ENCODE results near the gene PTPRR. TPM values are rescaled to one million over a fixed set of nuclear protein-coding genes. Genes with fewer than 3 reads are reported as not detected.

The PTPRR gene
- total and polyA plus RNA-seq, 2 of the 4 experiments (the other 2 are of a cell fraction): 0.18 to 0.21 TPM

- H2AK9ac ChIP-seq (replicated peaks; ENCODE audit: low read depth, low read length, poor library complexity): no peak overlapping the region
- peak overlapping the region; percentile 7; the same call in 1 of the 2 replicates for H3K18ac ChIP-seq (ENCODE audit: low read depth, low read length)
- in situ Hi-C loops (cut with MboI; ENCODE audit: low sequenced_read_pairs): no loop called here
- ChIA-PET POLR2A (ENCODE audit: unreplicated experiment) (no interaction called here), CTCF (no interaction called here)
- H4K91ac ChIP-seq (ENCODE audit: insufficient read depth, low read depth, low read length): no peak overlapping the region
- intact Hi-C loops (cut with micrococcal nuclease): no loop called here
- ATAC-seq (ENCODE audit: low read depth) (no peak), DNase-seq (peak; percentile 85)
- dilution Hi-C loops (cut with HindIII; ENCODE audit: low sequenced_read_pairs, unreplicated experiment): no loop called here
- no peak overlapping the region for H3K56ac ChIP-seq (ENCODE audit: extremely low read depth, insufficient read depth, low read length)
- H3K14ac ChIP-seq (replicated peaks; ENCODE audit: low read depth, low read length): no peak overlapping the region; the same call in 1 of the 2 replicates
- no peak overlapping the region for H3K23ac ChIP-seq (ENCODE audit: low read depth, low read length)
- H2BK5ac ChIP-seq (ENCODE audit: low read depth, low read length, poor library complexity, severe bottlenecking): peak overlapping the region; percentile 88
- H2AK5ac ChIP-seq (ENCODE audit: low read depth, low read length): no peak overlapping the region
- no peaks in the 10 kb centered on the region for H3K9me1 ChIP-seq (ENCODE audit: insufficient read depth, low read length)
- no TSS peak for BruUV-seq (replicated peaks)
- H2AFZ ChIP-seq (replicated peaks; ENCODE audit: low read length, poor library complexity): no peak overlapping the region
- H3K9me3 ChIP-seq (ENCODE audit: control insufficient read depth, insufficient read depth, low read length): no peaks in the 10 kb centered on the region
- H3K36me3 ChIP-seq (ENCODE audit: control insufficient read depth, insufficient read depth, low read length): no peaks in the 10 kb centered on the region
- H3K9ac ChIP-seq (ENCODE audit: low read depth, low read length): no peak overlapping the region
- peak overlapping the region; percentile 93; the same call in 1 of the 3 replicates for H2BK15ac ChIP-seq (ENCODE audit: low read depth, low read length)
- no CpG with 5 or more reads among the region's 1 CpG for WGBS, 2 experiments (ENCODE audit: extremely low coverage in 2 of 2, insufficient read length in 1 of 2)
- no peaks in the 10 kb centered on the region for H4K20me1 ChIP-seq (ENCODE audit: insufficient read depth, low read length)
- no peak overlapping the region; a peak in 1 of 4 replicates for H4K8ac ChIP-seq (ENCODE audit: low read depth in 2 of 2, low read length in 2 of 2)
- peak overlapping the region; percentile 80; the same call in 1 of the 2 replicates for H2BK120ac ChIP-seq (ENCODE audit: low read depth, low read length)
- TF ChIP-seq RFX5 (IDR thresholded peaks at IDR 0.05; ENCODE audit: low read depth, low read length) (no peak), MXI1 (IDR thresholded peaks at IDR 0.05; ENCODE audit: borderline replicate concordance, low read depth, low read length) (no peak), SMC3 (IDR thresholded peaks at IDR 0.05; ENCODE audit: low read depth, low read length) (no peak), MAFK (IDR thresholded peaks at IDR 0.05; ENCODE audit: low read depth, low read length) (no peak), MAZ (IDR thresholded peaks at IDR 0.05; ENCODE audit: borderline replicate concordance, low read depth, low read length) (no peak), CEBPB (IDR thresholded peaks at IDR 0.05; ENCODE audit: low read depth, low read length) (no peak)
- no peaks in the 10 kb centered on the region for H3K27me3 ChIP-seq (ENCODE audit: control insufficient read depth, insufficient read depth, low read length)
- H2BK20ac ChIP-seq (ENCODE audit: low read depth, low read length): peak overlapping the region; percentile 69; the same call in 1 of the 2 replicates
- H3K79me1 ChIP-seq (ENCODE audit: low read depth in 1 of 2, low read length in 2 of 2): no peaks in the 10 kb centered on the region
- H3K4me1 ChIP-seq (ENCODE audit: control insufficient read depth, insufficient read depth, low read length): peaks cover 5% of the 10 kb centered on the region
- H3K4ac ChIP-seq (ENCODE audit: low read depth, low read length): peak overlapping the region; percentile 70; the same call in 1 of the 2 replicates
- no peak overlapping the region; the same call in 1 of the 2 replicates for H4K5ac ChIP-seq (ENCODE audit: low read depth, low read length)
- no peak overlapping the region for H3K4me2 ChIP-seq (ENCODE audit: low read depth, low read length)
- H3K27ac ChIP-seq (ENCODE audit: insufficient read depth, low read length): no peak overlapping the region
- no peak overlapping the region for H3K4me3 ChIP-seq (ENCODE audit: insufficient read depth, low read depth, low read length)
These were observed 273.7 kb downstream of the PTPRR start for GRCh38 chr12:70646850-70647249.

All from IMR-90 (cell line).